Measurements from ENCODE around the gene B3GNT9.

B3GNT9 gene

GRCh38 chr16:67157892-67158635 is 7.3 kb upstream of the B3GNT9 start:
- in situ Hi-C loops (cut with MboI; ENCODE audit: low sequenced_read_pairs) = loop anchor here (10.0 kb wide), 2 partner anchors 143 to 183 kb away; no protein-coding TSS in a partner anchor
- Histone ChIP-seq H3K27me3 (ENCODE audit: low read depth) (no peaks in the 10 kb centered on the region), H3K4me1 (no peaks in the 10 kb centered on the region; the same call in 1 of the 2 replicates), H3K36me3 (replicated peaks) (no peaks in the 10 kb centered on the region), H3K4me3 (no peak overlapping the region), H3K9me3 (no peaks in the 10 kb centered on the region)
- DNase-seq (ENCODE audit: low spot score in 2 of 2) = no peak

GRCh38 chr16:67157106-67157748 is 6.4 kb upstream of the B3GNT9 start:
- DNase-seq (ENCODE audit: low spot score in 2 of 2) = no peak
- Histone ChIP-seq H3K4me3 (no peak overlapping the region), H3K4me1 (no peaks in the 10 kb centered on the region; the same call in 1 of the 2 replicates), H3K27me3 (ENCODE audit: low read depth) (no peaks in the 10 kb centered on the region), H3K9me3 (no peaks in the 10 kb centered on the region), H3K36me3 (replicated peaks) (no peaks in the 10 kb centered on the region)
- in situ Hi-C loops (cut with MboI; ENCODE audit: low sequenced_read_pairs) = loop anchor here (10.0 kb wide), 2 partner anchors 142 to 182 kb away; no protein-coding TSS in a partner anchor

- in situ Hi-C loops (cut with MboI; ENCODE audit: low sequenced_read_pairs) = loop anchor here (10.0 kb wide), 2 partner anchors 141 to 181 kb away; no protein-coding TSS in a partner anchor
- no peaks in the 10 kb centered on the region; the same call in 1 of the 2 replicates for H3K4me1 ChIP-seq
- H3K9me3 ChIP-seq = no peaks in the 10 kb centered on the region
- no peaks in the 10 kb centered on the region for H3K27me3 ChIP-seq (ENCODE audit: low read depth)
- H3K4me3 ChIP-seq = no peak overlapping the region
- H3K36me3 ChIP-seq (replicated peaks) = no peaks in the 10 kb centered on the region
- DNase-seq (ENCODE audit: low spot score in 2 of 2) = no peak
Measured at GRCh38 chr16:67156143-67156844, 5.5 kb upstream of the B3GNT9 start.

GRCh38 chr16:67155295-67156142 is 4.7 kb upstream of the B3GNT9 start:
- H3K9me3 ChIP-seq = no peaks in the 10 kb centered on the region
- 0 out of 2 replicates have a peak overlapping the region, but pooled peaks have one; percentile 2 for H3K4me3 ChIP-seq

GRCh38 chr16:67154578-67155294 is 3.9 kb upstream of the B3GNT9 start:
- no peaks in the 10 kb centered on the region for H3K36me3 ChIP-seq (replicated peaks)
- DNase-seq (ENCODE audit: low spot score in 2 of 2) = no peak
- in situ Hi-C loops (cut with MboI; ENCODE audit: low sequenced_read_pairs) = loop anchor here (10.0 kb wide), 2 partner anchors 140 to 180 kb away; no protein-coding TSS in a partner anchor
- no peaks in the 10 kb centered on the region for H3K9me3 ChIP-seq
- H3K4me1 ChIP-seq = no peaks in the 10 kb centered on the region; the same call in 1 of the 2 replicates
- H3K4me3 ChIP-seq = 0 out of 2 replicates have a peak overlapping the region, but pooled peaks have one; percentile 2
- H3K27me3 ChIP-seq (ENCODE audit: low read depth) = no peaks in the 10 kb centered on the region

More at GRCh38 chr16:67155295-67156142, 4.7 kb upstream of the B3GNT9 start:
- in situ Hi-C loops (cut with MboI; ENCODE audit: low sequenced_read_pairs) = loop anchor here (10.0 kb wide), 2 partner anchors 141 to 181 kb away; no protein-coding TSS in a partner anchor
- Histone ChIP-seq H3K36me3 (replicated peaks) (no peaks in the 10 kb centered on the region), H3K4me1 (no peaks in the 10 kb centered on the region; the same call in 1 of the 2 replicates), H3K27me3 (ENCODE audit: low read depth) (no peaks in the 10 kb centered on the region)
- DNase-seq (ENCODE audit: low spot score in 2 of 2) = peak; percentile 55 to 85

GRCh38 chr16:67151431-67152097 is 766 bp upstream of the B3GNT9 start:
- in situ Hi-C loops (cut with MboI; ENCODE audit: low sequenced_read_pairs) = loop anchor here (10.0 kb wide), 2 partner anchors 137 to 177 kb away; no protein-coding TSS in a partner anchor
- H3K9me3 ChIP-seq = no peaks in the 10 kb centered on the region
- H3K27me3 ChIP-seq (ENCODE audit: low read depth) = no peaks in the 10 kb centered on the region
- H3K4me1 ChIP-seq = no peaks in the 10 kb centered on the region
- H3K4me3 ChIP-seq = no peak overlapping the region
- DNase-seq (ENCODE audit: low spot score in 2 of 2) = no peak
- H3K36me3 ChIP-seq (replicated peaks) = peaks cover 25% of the 10 kb centered on the region

GRCh38 chr16:67150047-67150832 is 558 bp downstream of the B3GNT9 start:
- DNase-seq (ENCODE audit: low spot score in 2 of 2) = no peak
- H3K27me3 ChIP-seq (ENCODE audit: low read depth) = no peaks in the 10 kb centered on the region
- no peaks in the 10 kb centered on the region for H3K4me1 ChIP-seq
- H3K4me3 ChIP-seq = no peak overlapping the region
- peaks cover 38% of the 10 kb centered on the region for H3K36me3 ChIP-seq (replicated peaks)
- no peaks in the 10 kb centered on the region for H3K9me3 ChIP-seq
- in situ Hi-C loops (cut with MboI; ENCODE audit: low sequenced_read_pairs) = loop anchor here (10.0 kb wide), 2 partner anchors 135 to 175 kb away; no protein-coding TSS in a partner anchor

GRCh38 chr16:67149276-67150046 is 1.3 kb downstream of the B3GNT9 start:
- Histone ChIP-seq H3K36me3 (replicated peaks) (peaks cover 46% of the 10 kb centered on the region), H3K4me3 (no peak overlapping the region), H3K4me1 (no peaks in the 10 kb centered on the region), H3K9me3 (no peaks in the 10 kb centered on the region), H3K27me3 (ENCODE audit: low read depth) (no peaks in the 10 kb centered on the region)
- no peak for DNase-seq (ENCODE audit: low spot score in 2 of 2)
- in situ Hi-C loops (cut with MboI; ENCODE audit: low sequenced_read_pairs) = loop anchor here (10.0 kb wide), 2 partner anchors 135 to 175 kb away; no protein-coding TSS in a partner anchor

GRCh38 chr16:67148656-67149275 is 2.0 kb downstream of the B3GNT9 start:
- DNase-seq (ENCODE audit: low spot score in 2 of 2) = no peak
- Histone ChIP-seq H3K27me3 (ENCODE audit: low read depth) (no peaks in the 10 kb centered on the region), H3K9me3 (no peaks in the 10 kb centered on the region), H3K36me3 (replicated peaks) (peaks cover 52% of the 10 kb centered on the region), H3K4me3 (no peak overlapping the region), H3K4me1 (no peaks in the 10 kb centered on the region)
- in situ Hi-C loops (cut with MboI; ENCODE audit: low sequenced_read_pairs) = no loop called here

- Histone ChIP-seq H3K4me3 (no peak overlapping the region), H3K4me1 (no peaks in the 10 kb centered on the region), H3K27me3 (ENCODE audit: low read depth) (no peaks in the 10 kb centered on the region), H3K36me3 (replicated peaks) (peaks cover 56% of the 10 kb centered on the region), H3K9me3 (no peaks in the 10 kb centered on the region)
- DNase-seq (ENCODE audit: low spot score in 2 of 2) = no peak
- in situ Hi-C loops (cut with MboI; ENCODE audit: low sequenced_read_pairs) = no loop called here
Measured at GRCh38 chr16:67148221-67148620, 2.6 kb downstream of the B3GNT9 start.
